ENCODE data around the gene TOM1L1.

DNA sequence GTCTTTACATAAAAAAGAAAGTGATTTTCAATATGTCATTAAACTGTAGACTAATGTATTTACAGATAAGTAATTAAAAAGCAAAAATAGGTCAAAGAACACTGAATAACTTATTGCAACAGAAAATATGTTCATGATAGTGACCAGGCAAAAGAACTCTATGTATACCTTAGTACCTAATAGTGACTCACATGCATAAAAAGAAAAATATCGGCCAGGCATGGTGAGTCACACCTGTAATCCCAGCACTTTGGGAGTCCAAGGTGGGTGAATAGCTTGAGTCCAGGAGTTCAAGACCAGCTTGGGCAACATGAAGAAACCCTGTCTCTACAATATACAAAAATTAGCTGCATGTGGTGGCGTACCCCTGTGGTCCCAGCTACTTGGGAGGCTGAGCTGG, 33.0 kb upstream of the TOM1L1 start:
- TF ChIP-seq, protein P1, sequence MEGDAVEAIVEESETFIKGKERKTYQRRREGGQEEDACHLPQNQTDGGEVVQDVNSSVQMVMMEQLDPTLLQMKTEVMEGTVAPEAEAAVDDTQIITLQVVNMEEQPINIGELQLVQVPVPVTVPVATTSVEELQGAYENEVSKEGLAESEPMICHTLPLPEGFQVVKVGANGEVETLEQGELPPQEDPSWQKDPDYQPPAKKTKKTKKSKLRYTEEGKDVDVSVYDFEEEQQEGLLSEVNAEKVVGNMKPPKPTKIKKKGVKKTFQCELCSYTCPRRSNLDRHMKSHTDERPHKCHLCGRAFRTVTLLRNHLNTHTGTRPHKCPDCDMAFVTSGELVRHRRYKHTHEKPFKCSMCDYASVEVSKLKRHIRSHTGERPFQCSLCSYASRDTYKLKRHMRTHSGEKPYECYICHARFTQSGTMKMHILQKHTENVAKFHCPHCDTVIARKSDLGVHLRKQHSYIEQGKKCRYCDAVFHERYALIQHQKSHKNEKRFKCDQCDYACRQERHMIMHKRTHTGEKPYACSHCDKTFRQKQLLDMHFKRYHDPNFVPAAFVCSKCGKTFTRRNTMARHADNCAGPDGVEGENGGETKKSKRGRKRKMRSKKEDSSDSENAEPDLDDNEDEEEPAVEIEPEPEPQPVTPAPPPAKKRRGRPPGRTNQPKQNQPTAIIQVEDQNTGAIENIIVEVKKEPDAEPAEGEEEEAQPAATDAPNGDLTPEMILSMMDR (IDR thresholded peaks at IDR 0.05) = no peak
- TF ChIP-seq POLR2A (IDR thresholded peaks at IDR 0.05) = no peak
